Measurements from ENCODE around the gene CTTNBP2. TPM values are rescaled to one million over a fixed set of nuclear protein-coding genes. Genes with fewer than 3 reads are reported as not detected.

CTTNBP2 gene
- total and polyA plus RNA-seq, 2 of the 4 experiments (the other 2 are of a cell fraction): 6.6 to 11.3 TPM

- Histone ChIP-seq H3K9me3 (ENCODE audit: control insufficient read depth, insufficient read depth, low read length) (0 out of 2 replicates have a peak, but pooled peaks cover 2% of the 10 kb centered on the region), H3K36me3 (ENCODE audit: control insufficient read depth, insufficient read depth, low read length) (0 out of 2 replicates have a peak, but pooled peaks cover 2% of the 10 kb centered on the region), H2BK20ac (ENCODE audit: low read depth, low read length) (no peak overlapping the region), H2BK120ac (ENCODE audit: low read depth, low read length) (no peak overlapping the region), H3K27ac (ENCODE audit: insufficient read depth, low read length) (no peak overlapping the region), H3K9ac (ENCODE audit: low read depth, low read length) (no peak overlapping the region), H4K5ac (ENCODE audit: low read depth, low read length) (no peak overlapping the region), H3K56ac (ENCODE audit: extremely low read depth, insufficient read depth, low read length) (no peak overlapping the region), H3K14ac (replicated peaks; ENCODE audit: low read depth, low read length) (no peak overlapping the region), H3K18ac (ENCODE audit: low read depth, low read length) (no peak overlapping the region), H2AFZ (replicated peaks; ENCODE audit: low read length, poor library complexity) (no peak overlapping the region), H3K4me1 (ENCODE audit: control insufficient read depth, insufficient read depth, low read length) (no peaks in the 10 kb centered on the region; the same call in 1 of the 2 replicates), H3K4me2 (ENCODE audit: low read depth, low read length) (no peak overlapping the region), H2AK9ac (replicated peaks; ENCODE audit: low read depth, low read length, poor library complexity) (no peak overlapping the region), H4K8ac (ENCODE audit: low read depth in 2 of 2, low read length in 2 of 2) (no peak overlapping the region), H3K23ac (ENCODE audit: low read depth, low read length) (no peak overlapping the region), H4K91ac (ENCODE audit: insufficient read depth, low read depth, low read length) (no peak overlapping the region), H3K9me1 (ENCODE audit: insufficient read depth, low read length) (no peaks in the 10 kb centered on the region), H2BK15ac (ENCODE audit: low read depth, low read length) (no peak overlapping the region), H3K4me3 (ENCODE audit: insufficient read depth, low read depth, low read length) (no peak overlapping the region), H3K27me3 (ENCODE audit: control insufficient read depth, insufficient read depth, low read length) (no peaks in the 10 kb centered on the region), H4K20me1 (ENCODE audit: insufficient read depth, low read length) (no peaks in the 10 kb centered on the region), H2AK5ac (ENCODE audit: low read depth, low read length) (no peak overlapping the region), H3K4ac (ENCODE audit: low read depth, low read length) (no peak overlapping the region), H2BK5ac (ENCODE audit: low read depth, low read length, poor library complexity, severe bottlenecking) (no peak overlapping the region), H3K79me1 (ENCODE audit: low read depth in 1 of 2, low read length in 2 of 2) (no peaks in the 10 kb centered on the region; a peak in 3 of 4 replicates)
- intact Hi-C loops (cut with micrococcal nuclease): no loop called here
- POLR2A ChIA-PET (ENCODE audit: unreplicated experiment): no interaction called here
- no peak for ATAC-seq (ENCODE audit: low read depth)
- TF ChIP-seq RCOR1 (IDR thresholded peaks at IDR 0.05; ENCODE audit: insufficient replicate concordance, low read length) (no peak), CTCF (conservative IDR thresholded peaks at IDR 0.05; ENCODE audit: low read depth, low read length) (no peak), ELK1 (IDR thresholded peaks at IDR 0.05; ENCODE audit: borderline replicate concordance, low read depth, low read length) (no peak), CHD1 (IDR thresholded peaks at IDR 0.05; ENCODE audit: low read depth, low read length) (no peak), BHLHE40 (IDR thresholded peaks at IDR 0.05; ENCODE audit: low read depth, low read length) (no peak)
- BruUV-seq (replicated peaks): no TSS peak
- DNase-seq: no peak
- CTCF ChIA-PET: interaction anchor here (1.0 kb wide), 1 partner anchor 13 kb away, joined by 4 read pairs; no protein-coding TSS in a partner anchor
- in situ Hi-C loops (cut with MboI; ENCODE audit: low sequenced_read_pairs): no loop called here
- dilution Hi-C loops (cut with HindIII; ENCODE audit: low sequenced_read_pairs, unreplicated experiment): no loop called here
Observed at GRCh38 chr7:117839507-117839906, 33.7 kb downstream of the CTTNBP2 start.
